HG03095 (cell line): ENCODE data around the gene KRT6A.
"Not testable (repeated sequence)": the region's sequence is repeated elsewhere in the genome, so short reads cannot be mapped to it uniquely, and the experiment has no call there.

Source experiments
- ATAC-seq: cut with Tn5 transposase; IDR thresholded peaks from one replicate; pipeline ENCODE4 v1.9.1; 2021; ENCODE audit warnings: moderate library complexity; ENCODE audit not compliant: unreplicated experiment

The KRT6A gene

GRCh38 chr12:52506858-52507715, 14.0 kb upstream of the KRT6A start:
- no peak for ATAC-seq

- ATAC-seq = no peak
Observed at GRCh38 chr12:52502877-52503276, 9.8 kb upstream of the KRT6A start.

- no peak for ATAC-seq
Observed at GRCh38 chr12:52501490-52501889, 8.4 kb upstream of the KRT6A start.

GRCh38 chr12:52500574-52500973, 7.5 kb upstream of the KRT6A start:
- ATAC-seq = not testable (repeated sequence)

GRCh38 chr12:52499806-52500560, 6.9 kb upstream of the KRT6A start:
- ATAC-seq = no peak

GRCh38 chr12:52498946-52499345, 5.9 kb upstream of the KRT6A start:
- no peak for ATAC-seq

- no peak for ATAC-seq
Observed at GRCh38 chr12:52497975-52498374, 4.9 kb upstream of the KRT6A start.

GRCh38 chr12:52496590-52497071, 3.6 kb upstream of the KRT6A start:
- no peak for ATAC-seq

GRCh38 chr12:52496054-52496453, 3.0 kb upstream of the KRT6A start:
- no peak for ATAC-seq

GRCh38 chr12:52495389-52495788, 2.3 kb upstream of the KRT6A start:
- ATAC-seq = no peak

GRCh38 chr12:52494518-52494917, 1.5 kb upstream of the KRT6A start:
- no peak for ATAC-seq

GRCh38 chr12:52494100-52494499, 1.0 kb upstream of the KRT6A start:
- no peak for ATAC-seq

GRCh38 chr12:52492405-52492804, 652 bp downstream of the KRT6A start:
- not testable (repeated sequence) for ATAC-seq

GRCh38 chr12:52491495-52491894, 1.6 kb downstream of the KRT6A start:
- not testable (repeated sequence) for ATAC-seq

GRCh38 chr12:52488736-52489135, 4.3 kb downstream of the KRT6A start:
- ATAC-seq = no peak

- ATAC-seq = not testable (repeated sequence)
Observed at GRCh38 chr12:52487744-52488443, 5.2 kb downstream of the KRT6A start.

- ATAC-seq = no peak
Observed at GRCh38 chr12:52487211-52487610, 5.8 kb downstream of the KRT6A start.

- ATAC-seq = no peak
Observed at GRCh38 chr12:52486166-52487105, 6.6 kb downstream of the KRT6A start.

GRCh38 chr12:52480073-52480472, 13.0 kb downstream of the KRT6A start:
- no peak for ATAC-seq

- ATAC-seq = no peak
Observed at GRCh38 chr12:52477651-52478050, 15.4 kb downstream of the KRT6A start.
